BJ (cell line): ENCODE data around the gene RIPOR3. TPM values are rescaled to one million over a fixed set of nuclear protein-coding genes. Genes with fewer than 3 reads are reported as not detected.

Experiments
- CTCF ChIA-PET: fragments of 350-600 bp; formaldehyde crosslinking; extraction: SDS; loops from one replicate; lab custom pipeline; 2021; ENCODE audit warnings: antibody characterized with exemption, inconsistent platforms; lab: Yijun Ruan, JAX
- POLR2A ChIA-PET: fragments of 300-600 bp; sonication (Branson Sonifier 250); formaldehyde crosslinking; extraction: SDS; loops from one replicate; lab custom pipeline; 2021; ENCODE audit warnings: antibody characterized with exemption; lab: Charles Lee
- DNase-seq: peaks from one replicate; pipeline ENCODE4 v3.0.0-alpha.2; 2011; ENCODE audit warnings: low read depth
- H3K27me3 ChIP-seq: 2 replicates; pipeline ENCODE4 v1.6.0; 2011; ENCODE audit warnings: low read length; ENCODE audit not compliant: control insufficient read depth, insufficient read depth
- H3K36me3 ChIP-seq: 2 replicates; pipeline ENCODE4 v1.5.1; 2011; ENCODE audit warnings: low read length; ENCODE audit not compliant: control insufficient read depth, insufficient read depth
- H3K4me3 ChIP-seq: 2 replicates; pipeline ENCODE4 v1.5.1; 2011; ENCODE audit warnings: low read depth, mild to moderate bottlenecking, control low read depth, low read length
- CTCF ChIP-seq: IDR thresholded peaks from 2 replicates; pipeline ENCODE4 v1.5.1; 2011; ENCODE audit warnings: low read depth, mild to moderate bottlenecking, control low read depth, inconsistent platforms, low read length, moderate library complexity; ENCODE audit not compliant: insufficient read depth
- polyA plus RNA-seq: library from polyadenylated mRNA; depleted of rRNA; stranded (reverse); fragments of >200 nt; gene quantifications from 2 replicates; pipeline ENCODE4 v1.2.3, GENCODE V29; 2011

Gene RIPOR3
- polyA plus RNA-seq, 1 experiment, result 1.2 TPM

- Histone ChIP-seq H3K36me3 (no peaks in the 10 kb centered on the region), H3K27me3 (peaks cover 3% of the 10 kb centered on the region), H3K4me3 (no peak overlapping the region)
- ChIA-PET CTCF (interaction anchor here (1.6 to 2.3 kb wide), 2 partner anchors 10 to 11 kb away, joined by 4 to 9 read pairs; no protein-coding TSS in a partner anchor), POLR2A (no interaction called here)
- no peak for DNase-seq
- TF ChIP-seq CTCF, result no peak
Observed at GRCh38 chr20:50598074-50598473, 93.3 kb downstream of the RIPOR3 start.

DNA sequence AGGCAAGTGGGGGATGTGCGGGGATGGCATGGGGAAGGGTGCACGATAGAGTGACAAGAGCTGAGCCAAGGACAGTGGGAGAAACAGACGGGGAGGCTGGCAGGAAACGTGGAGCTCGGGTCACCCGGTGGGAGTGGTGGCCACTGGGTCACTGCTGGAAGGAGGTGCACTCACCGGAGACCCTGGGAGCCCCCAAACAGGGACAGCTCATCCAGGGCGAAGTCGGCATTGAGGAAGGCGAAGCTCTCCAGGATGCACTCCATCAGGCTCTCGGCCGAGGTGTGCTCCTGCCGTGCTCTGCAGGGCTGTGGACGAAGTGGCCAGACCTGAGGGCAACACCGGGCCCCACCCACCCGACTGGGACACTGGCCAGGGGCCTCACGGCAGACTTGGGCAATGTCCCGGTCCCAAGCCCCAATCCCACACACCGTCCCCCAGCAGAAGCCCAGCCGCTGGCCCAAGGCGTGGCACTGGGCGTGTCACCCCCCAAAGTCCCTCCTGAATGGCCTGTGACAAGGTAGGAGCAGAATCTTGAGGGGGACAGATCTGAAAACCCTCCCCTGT lies 93.9 kb downstream of the RIPOR3 start:
- TF ChIP-seq CTCF, result no peak
- Histone ChIP-seq H3K27me3 (peaks cover 3% of the 10 kb centered on the region), H3K36me3 (no peaks in the 10 kb centered on the region), H3K4me3 (no peak overlapping the region)
- ChIA-PET POLR2A (no interaction called here), CTCF (interaction anchor here (0.6 to 2.3 kb wide), 6 partner anchors 9 to 1247 kb away, joined by 3 to 9 read pairs (median 4); no protein-coding TSS in a partner anchor)
- no peak for DNase-seq

DNA sequence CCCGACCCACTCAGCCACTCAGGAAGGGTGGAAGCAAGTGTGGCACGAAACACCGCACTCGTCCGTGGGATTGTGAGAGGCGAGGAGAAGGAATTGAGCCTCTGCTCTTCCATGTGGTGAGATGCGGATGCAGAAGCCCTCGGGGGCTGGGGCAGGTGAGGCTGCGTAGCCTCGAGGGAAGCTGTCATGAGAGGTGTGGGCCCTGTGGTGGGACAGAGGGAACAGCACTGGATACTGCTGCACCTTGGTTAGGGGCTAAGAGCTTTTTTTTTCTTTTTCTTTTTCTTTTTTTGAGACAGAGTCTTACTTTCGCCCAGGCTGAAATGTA lies 94.7 kb downstream of the RIPOR3 start:
- Histone ChIP-seq H3K27me3 (peaks cover 3% of the 10 kb centered on the region), H3K4me3 (no peak overlapping the region), H3K36me3 (no peaks in the 10 kb centered on the region)
- DNase-seq, result no peak
- ChIA-PET CTCF (interaction anchor here (1.2 to 2.3 kb wide), 3 partner anchors 10 to 117 kb away, joined by 3 to 8 read pairs (median 4); no protein-coding TSS in a partner anchor), POLR2A (no interaction called here)
- no peak for TF ChIP-seq CTCF

DNA sequence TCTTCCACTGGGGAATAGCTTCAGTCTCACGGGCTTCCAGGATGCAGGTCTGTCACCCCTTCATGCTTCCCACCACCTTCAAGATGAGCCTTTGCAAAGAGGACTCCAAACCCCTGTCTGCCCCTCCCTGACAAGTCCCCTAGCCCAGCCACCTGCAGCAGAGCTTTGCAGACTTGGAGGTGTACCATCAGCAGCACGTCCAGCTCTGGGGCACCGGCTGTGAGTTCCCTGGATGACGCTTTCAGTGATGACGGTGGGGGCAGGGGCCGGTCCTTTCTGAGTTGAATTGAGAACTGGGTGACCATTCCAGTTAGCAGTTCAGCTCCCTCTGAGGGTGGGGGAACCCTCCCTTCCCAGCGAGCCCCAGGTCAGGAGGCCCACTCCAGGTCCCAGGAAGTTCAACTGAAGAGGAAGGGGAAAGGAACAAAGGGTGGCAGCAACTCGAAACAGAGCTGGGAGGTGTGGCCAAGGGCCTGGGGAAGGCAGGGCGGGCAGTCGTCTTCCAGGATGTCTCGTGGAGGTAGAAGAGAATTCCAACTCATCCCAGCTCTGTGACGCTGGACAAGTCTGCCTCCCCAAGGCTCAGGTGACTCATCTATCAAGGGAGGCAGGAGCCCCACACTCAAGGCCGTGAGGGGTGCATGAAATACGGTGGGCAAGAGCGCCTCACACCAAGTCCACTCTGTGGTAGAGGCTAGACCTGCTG lies 95.2 kb downstream of the RIPOR3 start:
- Histone ChIP-seq H3K4me3 (no peak overlapping the region), H3K36me3 (no peaks in the 10 kb centered on the region), H3K27me3 (peaks cover 3% of the 10 kb centered on the region)
- CTCF ChIA-PET, result interaction anchor here (1.2 to 2.3 kb wide), 3 partner anchors 9 to 117 kb away, joined by 3 to 8 read pairs (median 4); no protein-coding TSS in a partner anchor
- DNase-seq, result no peak
- TF ChIP-seq CTCF, result no peak
- POLR2A ChIA-PET, result no interaction called here

DNA sequence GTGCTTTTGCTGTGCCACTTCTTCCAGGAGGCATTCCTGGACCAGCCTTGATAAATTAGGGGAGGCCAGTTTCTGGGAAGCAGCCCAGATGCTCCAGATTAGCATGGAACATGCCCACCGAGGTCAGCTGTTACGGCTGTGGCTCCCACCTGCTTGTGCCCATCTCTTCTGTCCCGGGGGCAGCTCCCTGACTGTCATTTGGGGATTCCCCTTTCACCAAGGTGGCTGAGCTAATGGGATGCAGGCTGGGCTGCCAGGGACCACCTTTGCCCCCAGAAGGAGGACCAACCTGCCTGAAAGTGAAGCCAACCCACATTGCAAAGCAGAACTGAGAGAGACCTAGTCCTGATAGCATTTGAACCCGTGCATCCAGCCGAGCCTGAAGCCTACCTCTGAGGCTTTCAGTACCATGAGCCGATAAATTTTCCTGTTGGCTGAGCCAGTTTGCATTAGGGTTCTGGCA lies 95.9 kb downstream of the RIPOR3 start:
- ChIA-PET POLR2A (no interaction called here), CTCF (interaction anchor here (1.7 to 2.3 kb wide), 3 partner anchors 9 to 139 kb away, joined by 4 to 8 read pairs (median 5); no protein-coding TSS in a partner anchor)
- DNase-seq, result no peak
- Histone ChIP-seq H3K27me3 (peaks cover 3% of the 10 kb centered on the region), H3K4me3 (no peak overlapping the region), H3K36me3 (0 out of 2 replicates have a peak, but pooled peaks cover under 1% of the 10 kb centered on the region)
- no peak for TF ChIP-seq CTCF
